K562 (cell line): ENCODE results near the gene RNFT2. TPM values are rescaled to one million over a fixed set of nuclear protein-coding genes. Genes with fewer than 3 reads are reported as not detected.

Experiments
- ATAC-seq: fragments of 200-7000 bp; cut with Tn5 transposase; 3 replicates; pipeline ENCODE4 v1.9.1; 2020; ENCODE audit warnings: moderate library complexity
- BruUV-seq: library from RNA; stranded (reverse); fragments of 400-500 nt; replicated peaks from 2 replicates; lab custom pipeline; 2021; lab: Mats Ljungman, UMichigan
- CTCF ChIA-PET: fragments of 300-600 bp; formaldehyde crosslinking; extraction: SDS; loops from one replicate; lab custom pipeline; 2021; ENCODE audit warnings: low intra/inter-chr PET ratio; lab: Yijun Ruan, JAX
- POLR2A ChIA-PET: fragments of 300-600, 350-650 bp; sonication (Branson Sonifier 250); formaldehyde crosslinking; extraction: SDS; loops from one replicate; lab custom pipeline; 2021; ENCODE audit warnings: antibody characterized with exemption, inconsistent platforms; lab: Yijun Ruan, JAX
- DNase-seq, 4 experiments: peaks; one replicate each; pipeline versions ENCODE4 v3.0.0 to v3.0.0-alpha.2; 2011 to 2018; ENCODE audit warnings: low spot score in 3 of 4, mixed read lengths in 3 of 4; ENCODE audit errors: extremely low read depth in 1 of 4
- FAIRE-seq: peaks from 2 replicates; lab custom pipeline; 2011; peaks lifted over from hg19 to GRCh38; lab: Jason Lieb, UNC
- H2AFZ ChIP-seq: 2 replicates; pipeline ENCODE4 v1.6.0; 2011; ENCODE audit warnings: low read depth, low read length, control low read depth, inconsistent platforms
- H3K27ac ChIP-seq: fragments of 200-600 bp; 3 replicates; pipeline ENCODE4 v1.8.0; 2011; ENCODE audit warnings: low read depth, mild to moderate bottlenecking, control low read depth, inconsistent platforms, low read length, moderate library complexity, mixed read lengths; ENCODE audit errors: extremely low read depth
- H3K27me3 ChIP-seq, 2 experiments: fragments of 300-600 bp in 1 of 2; 2 replicates in 1 of 2; 3 replicates in 1 of 2; pipeline versions ENCODE4 v1.6.0 to v1.8.0; 2011; ENCODE audit warnings: inconsistent platforms in 2 of 2, low read length in 2 of 2, mild to moderate bottlenecking in 1 of 2, mixed read lengths in 1 of 2, moderate library complexity in 1 of 2; ENCODE audit not compliant: control insufficient read depth in 2 of 2, insufficient read depth in 2 of 2
- H3K36me3 ChIP-seq: fragments of 300-600 bp; 3 replicates; pipeline ENCODE4 v1.8.0; 2011; ENCODE audit warnings: mild to moderate bottlenecking, low read length, inconsistent platforms; ENCODE audit not compliant: control insufficient read depth, insufficient read depth
- H3K4me1 ChIP-seq, 2 experiments: fragments of 200-600 bp in 1 of 2; replicated peaks in 1 of 2; 2 replicates in 1 of 2; 3 replicates in 1 of 2; pipeline versions ENCODE4 v1.5.1 to v1.8.0; 2011; ENCODE audit warnings: inconsistent platforms in 2 of 2, low read length in 2 of 2, mild to moderate bottlenecking in 1 of 2, mixed read lengths in 1 of 2, moderate library complexity in 1 of 2; ENCODE audit not compliant: control insufficient read depth in 2 of 2, insufficient read depth in 2 of 2
- H3K4me2 ChIP-seq: 2 replicates; pipeline ENCODE4 v1.6.1; 2011; ENCODE audit warnings: low read length, control low read depth, inconsistent platforms, mixed read lengths; ENCODE audit not compliant: insufficient read depth
- H3K4me3 ChIP-seq: fragments of 200-600 bp; sonication (generic), shearing (Covaris generic); 2 replicates; pipeline ENCODE4 v1.5.1; 2016; ENCODE audit warnings: control low read depth, inconsistent platforms
- H3K79me2 ChIP-seq: fragments of 200-600 bp; 3 replicates; pipeline ENCODE4 v1.8.0; 2011; ENCODE audit warnings: low read length, inconsistent platforms; ENCODE audit not compliant: control insufficient read depth, insufficient read depth
- H3K9ac ChIP-seq, 2 experiments: 2 replicates each; pipeline versions ENCODE4 v1.6.0 to v1.6.1; 2011; ENCODE audit warnings: low read depth in 2 of 2, low read length in 2 of 2, control low read depth in 1 of 2, inconsistent platforms in 1 of 2, mild to moderate bottlenecking in 1 of 2, mixed read lengths in 1 of 2; ENCODE audit not compliant: insufficient read depth in 1 of 2
- H3K9me1 ChIP-seq: one replicate; pipeline ENCODE4 v1.6.0; 2011; ENCODE audit warnings: inconsistent platforms, mild to moderate bottlenecking, low read length, moderate library complexity; ENCODE audit not compliant: control insufficient read depth, insufficient read depth
- H3K9me3 ChIP-seq: replicated peaks from 2 replicates; pipeline ENCODE4 v1.5.1; 2011; ENCODE audit warnings: low read depth, low read length, inconsistent platforms; ENCODE audit not compliant: control insufficient read depth, insufficient read depth
- H4K20me1 ChIP-seq: replicated peaks from 2 replicates; pipeline ENCODE4 v1.6.1; 2011; ENCODE audit warnings: low read length, inconsistent platforms, mixed read lengths; ENCODE audit not compliant: control insufficient read depth, insufficient read depth
- ATF1 ChIP-seq, 2 experiments: fragments of 450-650 bp in 1 of 2; IDR thresholded peaks; 2 replicates each; pipeline ENCODE4 v1.6.1; 2016; ENCODE audit warnings: missing compliant biosample characterization in 1 of 2, missing genetic modification characterization in 1 of 2
- ATF7 ChIP-seq: fragments of 450-650 bp; IDR thresholded peaks from 2 replicates; pipeline ENCODE4 v1.7.1; 2014; ENCODE audit warnings: mild to moderate bottlenecking, moderate library complexity
- BHLHE40 ChIP-seq: IDR thresholded peaks from 2 replicates; pipeline ENCODE4 v1.6.1; 2011; ENCODE audit warnings: low read length, improper control_type of control experiment
- CBX3 ChIP-seq, 2 experiments: IDR thresholded peaks; 1 replicate in 1 of 2; 2 replicates in 1 of 2; pipeline ENCODE4 v1.6.1; 2012; ENCODE audit warnings: inconsistent platforms in 2 of 2, low read length in 2 of 2, borderline replicate concordance in 1 of 2, control low read depth in 1 of 2
- CREB1 ChIP-seq, 2 experiments: sonication (generic) in 1 of 2; formaldehyde crosslinking in 1 of 2; IDR thresholded peaks; 2 replicates each; pipeline versions ENCODE4 v1.6.1 to v1.8.0; 2012 to 2022; ENCODE audit warnings: inconsistent platforms in 1 of 2, mild to moderate bottlenecking in 1 of 2, missing genetic modification reagents in 1 of 2, moderate library complexity in 1 of 2
- CREM ChIP-seq: IDR thresholded peaks from 2 replicates; pipeline ENCODE4 v1.6.1; 2014; ENCODE audit warnings: antibody characterized with exemption, low read depth
- FOXJ3 ChIP-seq: sonication (generic); formaldehyde crosslinking; IDR thresholded peaks from 2 replicates; pipeline ENCODE4 v1.4.0; 2020; ENCODE audit warnings: mild to moderate bottlenecking, missing genetic modification reagents
- GTF2E2 ChIP-seq: fragments of 200-800 bp; sonication (Bioruptor generic); IDR thresholded peaks from 2 replicates; pipeline ENCODE4 v1.6.1; 2016; ENCODE audit warnings: missing genetic modification characterization, missing compliant biosample characterization
- JUN ChIP-seq, 2 experiments: sonication (generic) in 1 of 2; formaldehyde crosslinking in 1 of 2; IDR thresholded peaks; 2 replicates each; pipeline versions ENCODE4 v1.6.1 to v1.8.0; 2012 to 2022; ENCODE audit warnings: borderline replicate concordance in 2 of 2, mild to moderate bottlenecking in 2 of 2, improper control_type of control experiment in 1 of 2, low read depth in 1 of 2, low read length in 1 of 2, missing genetic modification reagents in 1 of 2
- JUNB ChIP-seq: fragments of 450-650 bp; formaldehyde crosslinking; conservative IDR thresholded peaks from 2 replicates; pipeline ENCODE4 v1.4.0; 2020; ENCODE audit warnings: mild to moderate bottlenecking
- KLF13 ChIP-seq: fragments of 450-650 bp; IDR thresholded peaks from 2 replicates; pipeline ENCODE4 v1.6.1; 2016; ENCODE audit warnings: missing genetic modification characterization, low read depth, mild to moderate bottlenecking, missing compliant biosample characterization, moderate library complexity, borderline replicate concordance
- NCOA4 ChIP-seq: fragments of 450-650 bp; IDR thresholded peaks from 2 replicates; pipeline ENCODE4 v1.6.1; 2018; ENCODE audit warnings: mild to moderate bottlenecking; ENCODE audit not compliant: partially characterized antibody
- RAD51 ChIP-seq: fragments of 450-650 bp; IDR thresholded peaks from 2 replicates; pipeline ENCODE4 v1.7.1; 2016; ENCODE audit warnings: low read depth, mild to moderate bottlenecking, borderline replicate concordance
- USF2 ChIP-seq: sonication (generic); formaldehyde crosslinking; IDR thresholded peaks from 2 replicates; pipeline ENCODE4 v1.5.0; 2020; ENCODE audit warnings: missing genetic modification reagents
- ZNF143 ChIP-seq: sonication (generic); formaldehyde crosslinking; IDR thresholded peaks from 2 replicates; pipeline ENCODE4 v1.9.0; 2022; ENCODE audit warnings: mild to moderate bottlenecking, missing genetic modification reagents
- ZNF232 ChIP-seq: sonication (generic); formaldehyde crosslinking; IDR thresholded peaks from 2 replicates; pipeline ENCODE4 v1.8.0; 2022; ENCODE audit warnings: mild to moderate bottlenecking, missing genetic modification reagents
- ZNF277 ChIP-seq: fragments of 250-450 bp; sonication (Bioruptor Pico); IDR thresholded peaks from 2 replicates; pipeline ENCODE4 v1.8.0; 2022; ENCODE audit warnings: inconsistent platforms, mild to moderate bottlenecking, moderate library complexity, borderline replicate concordance
- ZNF668 ChIP-seq: fragments of 250-450 bp; sonication (Bioruptor Pico); IDR thresholded peaks from 2 replicates; pipeline ENCODE4 v1.8.0; 2022; ENCODE audit warnings: mild to moderate bottlenecking, inconsistent platforms
- ZNF785 ChIP-seq: fragments of 250-450 bp; sonication (Bioruptor Pico); IDR thresholded peaks from 2 replicates; pipeline ENCODE4 v1.4.0; 2020; ENCODE audit warnings: mild to moderate bottlenecking
- ZNF79 ChIP-seq: fragments of 250-450 bp; sonication (Bioruptor Pico); IDR thresholded peaks from 2 replicates; pipeline ENCODE4 v1.4.0; 2020; ENCODE audit warnings: low read depth, mild to moderate bottlenecking, moderate library complexity
- WGBS: fragments of 100-300 bp; shearing (Covaris generic); methylation state at CpG from one replicate; pipeline ENCODE4 v1.1.6; 2016; ENCODE audit warnings: low coverage, mixed read lengths; ENCODE audit not compliant: insufficient coverage; ENCODE audit errors: missing lambda C conversion rate; 5-methylcytosine and 5-hydroxymethylcytosine counted together
- in situ Hi-C: fragments of 300-500 bp; cut with MboI; formaldehyde crosslinking; loops from 4 replicates; pipeline ENCODE4 v1.15.0; 2018; ENCODE audit warnings: inconsistent platforms, mixed read lengths
- intact Hi-C: fragments of 100-400 bp; cut with micrococcal nuclease; formaldehyde crosslinking; loops from 2 replicates; pipeline ENCODE4 v1.14.2; 2022
- polyA plus RNA-seq, 8 experiments: library from polyadenylated mRNA; depleted of rRNA in 4 of 8; stranded (reverse) in 5 of 8; unstranded in 3 of 8; fragments of >200 nt; fragmentation: Nextera tagmentation in 2 of 8; fragmentation: Illumina TruSeq in 1 of 8; extraction: Ambion mirVana in 2 of 8; extraction: Trizol in 1 of 8; gene quantifications; 2 replicates each; pipeline versions ENCODE4 v1.2.1 to v1.2.3, GENCODE V29; 2011 to 2014; ENCODE audit warnings: inconsistent platforms in 1 of 8, missing spikeins in 1 of 8
- total RNA-seq, 7 experiments: library from RNA; depleted of rRNA in 6 of 7; stranded (reverse); fragments of >200 nt in 6 of 7; fragmentation: Illumina TruSeq in 2 of 7; extraction: Trizol in 2 of 7; gene quantifications; 2 replicates each; pipeline versions ENCODE4 v1.2.1 to v1.2.3, GENCODE V29; 2011 to 2021; ENCODE audit warnings: low replicate concordance in 1 of 7

RNFT2 gene
- total and polyA plus RNA-seq, 9 of the 15 experiments (the other 6 are each of a cell fraction or from before 2014, with no cell fraction given) = 3.6 to 26.3 (median 9.5) TPM

- ATAC-seq = peak; percentile 93
- no peaks in the 10 kb centered on the region for H3K9me3 ChIP-seq
- no peaks in the 10 kb centered on the region for H4K20me1 ChIP-seq
- H3K36me3 ChIP-seq = no peaks in the 10 kb centered on the region
- no TSS peak for BruUV-seq
- 10% methylated on average over 12 of the region's 12 CpGs for WGBS
- H3K79me2 ChIP-seq = no peaks in the 10 kb centered on the region
- FAIRE-seq = peak; percentile 87
- ChIA-PET POLR2A (interaction anchor here (0.6 to 1.4 kb wide), 6 partner anchors 11 to 219 kb away, joined by 3 to 7 read pairs (median 3); no protein-coding TSS in a partner anchor), CTCF (no interaction called here)
- H3K4me2 ChIP-seq = peak overlapping the region; percentile 57
- H3K9ac ChIP-seq = no peak overlapping the region
- H3K4me1 ChIP-seq = peaks cover 0 to 6% of the 10 kb centered on the region in 2 experiments; a peak in 2 of 5 replicates
- peak in 1 of 4 experiments; percentile 45 for DNase-seq
- 0 out of 2 replicates have a peak overlapping the region, but pooled peaks have one; percentile 10 for H3K4me3 ChIP-seq
- no peak overlapping the region for H3K27ac ChIP-seq
- peaks cover 10 to 12% of the 10 kb centered on the region in 2 experiments; a peak in 4 of 5 replicates for H3K27me3 ChIP-seq
- in situ Hi-C loops (no loop called here), intact Hi-C loops (no loop called here)
- H2AFZ ChIP-seq = peak overlapping the region; percentile 69
- no peaks in the 10 kb centered on the region for H3K9me1 ChIP-seq
- TF ChIP-seq ATF7 = peak; percentile 26; the same call in 1 of the 2 replicates
- no peak for TF ChIP-seq GTF2E2 (tag)
- no peak for TF ChIP-seq KLF13
- no peak for TF ChIP-seq ZNF277 (CRISPR knock-in tag)
- TF ChIP-seq ZNF785 (CRISPR knock-in tag) = no peak
- peak; percentile 86 for TF ChIP-seq RAD51
- no peak for TF ChIP-seq ZNF79 (CRISPR knock-in tag)
- TF ChIP-seq ATF1 (CRISPR knock-in tag; IDR thresholded peaks at IDR 0.05) = no peak
- TF ChIP-seq ATF1 (tag; IDR thresholded peaks at IDR 0.05) = peak; percentile 32; the same call in 1 of the 2 replicates
- no peak for TF ChIP-seq JUNB (CRISPR knock-in tag)
- TF ChIP-seq USF2 (CRISPR knock-in tag) = peak; percentile 91
- TF ChIP-seq CBX3 (IDR thresholded peaks at IDR 0.05; ENCODE audit: borderline replicate concordance in 1 of 2, low read length in 2 of 2) = no peak
- TF ChIP-seq CREM = peak; percentile 65
- peak; percentile 85 for TF ChIP-seq ZNF143
- TF ChIP-seq FOXJ3 (CRISPR knock-in tag) = no peak
- TF ChIP-seq BHLHE40 = 0 out of 2 replicates have a peak, but pooled peaks have one; percentile 5
- no peak for TF ChIP-seq NCOA4
- TF ChIP-seq JUN (IDR thresholded peaks at IDR 0.05; ENCODE audit: borderline replicate concordance, low read depth, low read length) = no peak
- TF ChIP-seq JUN (CRISPR knock-in tag; IDR thresholded peaks at IDR 0.05; ENCODE audit: borderline replicate concordance) = no peak
- no peak for TF ChIP-seq CREB1 (IDR thresholded peaks at IDR 0.05)
- TF ChIP-seq CREB1 (CRISPR knock-in tag; IDR thresholded peaks at IDR 0.05) = no peak
- no peak for TF ChIP-seq ZNF668 (CRISPR knock-in tag)
- 0 out of 2 replicates have a peak, but pooled peaks have one; percentile 69 for TF ChIP-seq ZNF232 (CRISPR knock-in tag)
Measured at GRCh38 chr12:116892349-116893140, 154.4 kb downstream of the RNFT2 start.
